HepG2 (cell line): Measurements from ENCODE around the gene CD302.

Source experiments
- CTCF ChIP-seq: sonication (generic); formaldehyde crosslinking; IDR thresholded peaks from 2 replicates; pipeline ENCODE4 v1.5.0; 2020; ENCODE audit warnings: mild to moderate bottlenecking, missing genetic modification reagents, moderate library complexity
- ETV5 ChIP-seq: IDR thresholded peaks from 2 replicates; pipeline ENCODE4 v1.6.1; 2018; ENCODE audit warnings: missing biosample characterization, missing genetic modification reagents, inconsistent platforms, borderline replicate concordance
- FOSL1 ChIP-seq: sonication (generic); formaldehyde crosslinking; IDR thresholded peaks from 2 replicates; pipeline ENCODE4 v1.9.0; 2021; ENCODE audit warnings: missing genetic modification reagents, borderline replicate concordance
- SMAD9 ChIP-seq: sonication (generic); formaldehyde crosslinking; IDR thresholded peaks from 2 replicates; pipeline ENCODE4 v1.5.1; 2020; ENCODE audit warnings: mild to moderate bottlenecking, missing genetic modification reagents

DNA sequence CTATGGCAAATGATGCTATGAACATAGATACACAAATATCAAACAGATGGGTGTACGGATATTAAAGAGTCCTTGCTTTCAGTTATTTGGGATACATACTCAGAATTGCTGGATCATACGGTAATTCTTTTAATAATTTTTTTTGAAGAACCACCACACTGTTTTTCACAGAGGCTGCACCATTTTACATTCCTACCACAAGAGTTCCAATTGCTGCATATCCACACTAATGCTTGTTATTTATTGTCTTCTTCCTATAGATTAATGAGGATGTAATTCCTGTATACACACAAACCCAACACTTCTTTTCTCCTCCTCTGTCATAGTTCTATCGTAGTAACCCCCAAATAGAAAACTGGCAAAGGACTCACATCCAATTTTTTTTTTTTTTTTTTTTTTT, 21.7 kb downstream of the CD302 start:
- no peak for TF ChIP-seq CTCF (CRISPR knock-in tag)
- no peak for TF ChIP-seq ETV5
- TF ChIP-seq SMAD9 (CRISPR knock-in tag), result no peak
- no peak for TF ChIP-seq FOSL1 (CRISPR knock-in tag)
